NCI-H2227 (cell line): ENCODE results near the gene IGFALS.

ENCODE experiments used
- DNase-seq: peaks from one replicate; lab custom pipeline; 2025; ENCODE audit not compliant: unreplicated experiment; lab: John Stamatoyannopoulos, UW

Gene IGFALS

GRCh38 chr16:1790611-1791255 is 2.8 kb downstream of the IGFALS start:
- DNase-seq = no peak

GRCh38 chr16:1790261-1790610 is 3.3 kb downstream of the IGFALS start:
- DNase-seq = no peak

GRCh38 chr16:1789643-1790045 is 3.9 kb downstream of the IGFALS start:
- DNase-seq = no peak

GRCh38 chr16:1788708-1789100 is 4.8 kb downstream of the IGFALS start:
- DNase-seq = no peak

- DNase-seq = no peak
Observed at GRCh38 chr16:1788095-1788707, 5.3 kb downstream of the IGFALS start.

- no peak for DNase-seq
Observed at GRCh38 chr16:1787322-1788094, 6.0 kb downstream of the IGFALS start.

GRCh38 chr16:1787056-1787321 is 6.5 kb downstream of the IGFALS start:
- DNase-seq = no peak

GRCh38 chr16:1786242-1787055 is 7.1 kb downstream of the IGFALS start:
- no peak for DNase-seq

- DNase-seq = no peak
Observed at GRCh38 chr16:1785846-1786170, 7.7 kb downstream of the IGFALS start.

GRCh38 chr16:1784977-1785845 is 8.3 kb downstream of the IGFALS start:
- no peak for DNase-seq

GRCh38 chr16:1782408-1783264 is 10.9 kb downstream of the IGFALS start, which contains the start of the genes NUBP2 and SPSB3:
Gene NUBP2, plus strand, starts transcription at chr16:1782960. Its CDS starts 61 bp downstream, at chr16:1783021.
Gene SPSB3, minus strand, starts transcription at chr16:1782571. Its CDS starts 1,088 bp downstream, at chr16:1781483.
- DNase-seq = peak; percentile 100

- peak; percentile 67 for DNase-seq
Observed at GRCh38 chr16:1781758-1782407, 11.6 kb downstream of the IGFALS start.

- no peak for DNase-seq
Observed at GRCh38 chr16:1781254-1781653, 12.3 kb downstream of the IGFALS start.

GRCh38 chr16:1780677-1781072 is 12.8 kb downstream of the IGFALS start:
- no peak for DNase-seq

- no peak for DNase-seq
Observed at GRCh38 chr16:1779741-1780676, 13.5 kb downstream of the IGFALS start.

GRCh38 chr16:1779234-1779701 is 14.2 kb downstream of the IGFALS start:
- DNase-seq = no peak

GRCh38 chr16:1778200-1779179 is 15.0 kb downstream of the IGFALS start:
- DNase-seq = no peak
